PC-3 (cell line): ENCODE measurements around the gene IRAK1BP1. TPM values are rescaled to one million over a fixed set of nuclear protein-coding genes. Genes with fewer than 3 reads are reported as not detected.
"Not testable (repeated sequence)": the region's sequence is repeated elsewhere in the genome, so short reads cannot be mapped to it uniquely, and the experiment has no call there.

ENCODE experiments used
- ATAC-seq: fragments of 200-7000 bp; cut with Tn5 transposase; 2 replicates; pipeline ENCODE4 v1.9.1; 2020; ENCODE audit warnings: mild to moderate bottlenecking, moderate library complexity
- BruUV-seq: library from RNA; stranded (reverse); fragments of 400-500 nt; replicated peaks from 2 replicates; lab custom pipeline; 2021; lab: Mats Ljungman, UMichigan
- CTCF ChIA-PET: fragments of 300-600 bp; sonication (Branson Sonifier 250); formaldehyde crosslinking; loops from one replicate; lab custom pipeline; 2022; ENCODE audit warnings: antibody characterized with exemption; lab: Charles Lee
- POLR2A ChIA-PET: fragments of 300-600 bp; sonication (Branson Sonifier 250); formaldehyde crosslinking; loops from one replicate; lab custom pipeline; 2022; ENCODE audit warnings: antibody characterized with exemption; ENCODE audit not compliant: unreplicated experiment; lab: Charles Lee
- DNase-seq: peaks from one replicate; pipeline ENCODE4 v3.0.0-alpha.2; 2015
- H2AFZ ChIP-seq: fragments of 300-600 bp; sonication (generic); 2 replicates; pipeline ENCODE4 v1.6.0; 2016; ENCODE audit warnings: antibody characterized with exemption, low read length
- H3F3A ChIP-seq: fragments of 300-600 bp; sonication (generic); one replicate; pipeline ENCODE4 v1.6.0; 2017; ENCODE audit warnings: antibody characterized with exemption, low read length, control low read depth, mild to moderate bottlenecking; ENCODE audit not compliant: unreplicated experiment
- H3K27ac ChIP-seq: fragments of 300-600 bp; sonication (generic); 2 replicates; pipeline ENCODE4 v1.5.1; 2016; ENCODE audit warnings: mild to moderate bottlenecking, low read length
- H3K27me3 ChIP-seq: fragments of 300-600 bp; sonication (generic); 2 replicates; pipeline ENCODE4 v1.6.1; 2016; ENCODE audit warnings: low read length, mixed read lengths
- H3K36me3 ChIP-seq: fragments of 300-600 bp; sonication (generic); 2 replicates; pipeline ENCODE4 v1.6.1; 2016; ENCODE audit warnings: low read depth, mixed run types, low read length, mixed read lengths
- H3K4me1 ChIP-seq: fragments of 300-600 bp; sonication (generic); 2 replicates; pipeline ENCODE4 v1.5.1; 2016; ENCODE audit warnings: low read length; ENCODE audit not compliant: insufficient read depth
- H3K4me2 ChIP-seq: fragments of 300-600 bp; sonication (generic); 2 replicates; pipeline ENCODE4 v1.6.0; 2016; ENCODE audit warnings: low read length
- H3K4me3 ChIP-seq: fragments of 300-600 bp; sonication (generic); 2 replicates; pipeline ENCODE4 v1.5.1; 2016; ENCODE audit warnings: mild to moderate bottlenecking, low read length, mixed read lengths
- H3K79me2 ChIP-seq: fragments of 300-600 bp; sonication (generic); 2 replicates; pipeline ENCODE4 v1.6.1; 2017; ENCODE audit warnings: low read length, mixed read lengths
- H3K9ac ChIP-seq: fragments of 300-600 bp; sonication (generic); 2 replicates; pipeline ENCODE4 v1.6.0; 2016; ENCODE audit warnings: mild to moderate bottlenecking, low read length
- H3K9me2 ChIP-seq: fragments of 300-600 bp; sonication (generic); replicated peaks from 2 replicates; pipeline ENCODE4 v1.6.1; 2016; ENCODE audit warnings: mixed run types, low read length, mixed read lengths
- H3K9me3 ChIP-seq: fragments of 300-600 bp; sonication (generic); 2 replicates; pipeline ENCODE4 v1.6.1; 2016; ENCODE audit warnings: low read length, mixed read lengths
- H4K20me1 ChIP-seq: fragments of 300-600 bp; sonication (generic); 2 replicates; pipeline ENCODE4 v1.6.1; 2016; ENCODE audit warnings: low read length, mixed read lengths
- CTCF ChIP-seq: fragments of 300-600 bp; sonication (generic); conservative IDR thresholded peaks from 2 replicates; pipeline ENCODE4 v1.5.1; 2017; ENCODE audit warnings: antibody characterized with exemption, low read depth, mild to moderate bottlenecking, low read length
- EZH2 ChIP-seq: fragments of 300-600 bp; sonication (generic); IDR thresholded peaks from one replicate; pipeline ENCODE4 v1.6.1; 2017; ENCODE audit warnings: antibody characterized with exemption, mild to moderate bottlenecking, low read length; ENCODE audit not compliant: unreplicated experiment
- EZH2phosphoT487 ChIP-seq: fragments of 300-600 bp; sonication (generic); IDR thresholded peaks from 2 replicates; pipeline ENCODE4 v1.6.1; 2018; ENCODE audit warnings: mild to moderate bottlenecking, antibody characterized with exemption, low read length, borderline replicate concordance
- intact Hi-C: fragments of 100-400 bp; cut with micrococcal nuclease; formaldehyde crosslinking; loops from 2 replicates; pipeline ENCODE4 v1.9.0; 2023
- total RNA-seq: library from RNA; depleted of rRNA; stranded (reverse); fragments of >200 nt; gene quantifications from 2 replicates; pipeline ENCODE4 v1.2.3, GENCODE V29; 2014

Gene IRAK1BP1
- total RNA-seq, 1 experiment from 2014 or later: 3.4 TPM

GRCh38 chr6:78868116-78868515, 765 bp downstream of the IRAK1BP1 start:
- no peak for TF ChIP-seq CTCF
- intact Hi-C loops: no loop called here
- Histone ChIP-seq H3K79me2 (0 out of 2 replicates have a peak, but pooled peaks cover 7% of the 10 kb centered on the region), H3K27me3 (no peaks in the 10 kb centered on the region), H3K4me1 (no peaks in the 10 kb centered on the region), H3K9ac (peak overlapping the region; percentile 80), H3K4me3 (peak overlapping the region; percentile 97), H3K27ac (0 out of 2 replicates have a peak overlapping the region, but pooled peaks have one; percentile 18), H4K20me1 (no peaks in the 10 kb centered on the region), H3F3A (no peaks in the 10 kb centered on the region), H3K9me2 (no peaks in the 10 kb centered on the region), H3K36me3 (no peaks in the 10 kb centered on the region), H2AFZ (peak overlapping the region; percentile 100), H3K4me2 (peak overlapping the region; percentile 91), H3K9me3 (no peaks in the 10 kb centered on the region)
- ChIA-PET CTCF (no interaction called here), POLR2A (no interaction called here)
- no peak for ATAC-seq
- BruUV-seq: no TSS peak
- no peak for DNase-seq

- POLR2A ChIA-PET: no interaction called here
- DNase-seq (no peak), ATAC-seq (no peak)
- no TSS peak for BruUV-seq
- TF ChIP-seq EZH2phosphoT487 (no peak), CTCF (no peak), EZH2 (no peak)
- no peaks in the 10 kb centered on the region for H3K36me3 ChIP-seq
- H3K4me2 ChIP-seq: no peak overlapping the region
- CTCF ChIA-PET: no interaction called here
- H3K4me3 ChIP-seq: no peak overlapping the region
- no peaks in the 10 kb centered on the region for H3F3A ChIP-seq
- H3K27me3 ChIP-seq: no peaks in the 10 kb centered on the region
- no peaks in the 10 kb centered on the region for H3K9me2 ChIP-seq
- no peaks in the 10 kb centered on the region for H4K20me1 ChIP-seq
- H3K4me1 ChIP-seq: no peaks in the 10 kb centered on the region
- H3K79me2 ChIP-seq: no peaks in the 10 kb centered on the region
- H3K9me3 ChIP-seq: no peaks in the 10 kb centered on the region
- H3K27ac ChIP-seq: no peak overlapping the region
- H2AFZ ChIP-seq: no peak overlapping the region
- intact Hi-C loops: no loop called here
- H3K9ac ChIP-seq: no peak overlapping the region
Observed at GRCh38 chr6:78875505-78875904, 8.2 kb downstream of the IRAK1BP1 start.

GRCh38 chr6:78883651-78884050, 16.3 kb downstream of the IRAK1BP1 start:
- no TSS peak for BruUV-seq
- Histone ChIP-seq H3K9ac (no peak overlapping the region), H3K27me3 (no peaks in the 10 kb centered on the region), H3K4me3 (no peak overlapping the region), H3F3A (no peaks in the 10 kb centered on the region), H3K27ac (no peak overlapping the region), H3K4me1 (no peaks in the 10 kb centered on the region), H3K9me3 (no peaks in the 10 kb centered on the region), H2AFZ (no peak overlapping the region), H3K4me2 (no peak overlapping the region), H3K36me3 (no peaks in the 10 kb centered on the region), H4K20me1 (no peaks in the 10 kb centered on the region), H3K79me2 (no peaks in the 10 kb centered on the region), H3K9me2 (no peaks in the 10 kb centered on the region)
- ATAC-seq: no peak
- CTCF ChIA-PET: no interaction called here
- POLR2A ChIA-PET: no interaction called here
- intact Hi-C loops: no loop called here
- TF ChIP-seq CTCF (no peak), EZH2 (no peak), EZH2phosphoT487 (no peak)
- DNase-seq: no peak

GRCh38 chr6:78889901-78890300, 22.6 kb downstream of the IRAK1BP1 start:
- H3K27me3 ChIP-seq, H3K36me3 ChIP-seq, H3K4me2 ChIP-seq, H3K9me3 ChIP-seq, DNase-seq, H3K4me3 ChIP-seq, intact Hi-C loops, H3K79me2 ChIP-seq, CTCF ChIA-PET, ATAC-seq, H4K20me1 ChIP-seq, H3K9me2 ChIP-seq, H2AFZ ChIP-seq, H3K4me1 ChIP-seq, H3K27ac ChIP-seq, BruUV-seq, H3F3A ChIP-seq, POLR2A ChIA-PET, H3K9ac ChIP-seq: not testable (repeated sequence)
